Neural progenitor cell (in vitro differentiated cells): ENCODE results near the gene CACNB4.

Experiments used
- CTCF ChIP-seq: fragments of 200-600 bp; sonication (generic); IDR thresholded peaks from 2 replicates; pipeline ENCODE4 v1.5.1; 2017; ENCODE audit warnings: antibody characterized with exemption, mild to moderate bottlenecking
- EZH2phosphoT487 ChIP-seq: fragments of 200-600 bp; sonication (generic); IDR thresholded peaks from 2 replicates; pipeline ENCODE4 v1.6.1; 2017; ENCODE audit warnings: antibody characterized with exemption

- TF ChIP-seq CTCF (no peak), EZH2phosphoT487 (no peak)
These were observed 236.1 kb downstream of the CACNB4 start for GRCh38 chr2:151862700-151863099.
